ENCODE results near the gene FILIP1.

The FILIP1 gene

GRCh38 chr6:75292555-75292954 lies 201.0 kb downstream of the FILIP1 start:
- H3K4me3 ChIP-seq (ENCODE audit: control insufficient read depth, low read depth, low read length): no peak overlapping the region
- no peak for DNase-seq (ENCODE audit: low read depth)
- no peak for TF ChIP-seq CTCF (conservative IDR thresholded peaks at IDR 0.05; ENCODE audit: control insufficient read depth, insufficient read depth, low read depth, low read length)

- TF ChIP-seq CTCF (conservative IDR thresholded peaks at IDR 0.05; ENCODE audit: control insufficient read depth, insufficient read depth, low read depth, low read length): no peak
- H3K4me3 ChIP-seq (ENCODE audit: control insufficient read depth, low read depth, low read length): no peak overlapping the region
- DNase-seq (ENCODE audit: low read depth): no peak
These were observed 201.9 kb downstream of the FILIP1 start for GRCh38 chr6:75291744-75292143.

GRCh38 chr6:75291331-75291730 lies 202.3 kb downstream of the FILIP1 start:
- TF ChIP-seq CTCF (conservative IDR thresholded peaks at IDR 0.05; ENCODE audit: control insufficient read depth, insufficient read depth, low read depth, low read length): no peak
- no peak overlapping the region for H3K4me3 ChIP-seq (ENCODE audit: control insufficient read depth, low read depth, low read length)
- no peak for DNase-seq (ENCODE audit: low read depth)

- no peak overlapping the region for H3K4me3 ChIP-seq (ENCODE audit: control insufficient read depth, low read depth, low read length)
- no peak for DNase-seq (ENCODE audit: low read depth)
- no peak for TF ChIP-seq CTCF (conservative IDR thresholded peaks at IDR 0.05; ENCODE audit: control insufficient read depth, insufficient read depth, low read depth, low read length)
These were observed 203.3 kb downstream of the FILIP1 start for GRCh38 chr6:75290136-75290945.

GRCh38 chr6:75288023-75288422 lies 205.6 kb downstream of the FILIP1 start:
- DNase-seq (ENCODE audit: low read depth): no peak
- no peak overlapping the region for H3K4me3 ChIP-seq (ENCODE audit: control insufficient read depth, low read depth, low read length)
- TF ChIP-seq CTCF (conservative IDR thresholded peaks at IDR 0.05; ENCODE audit: control insufficient read depth, insufficient read depth, low read depth, low read length): no peak

- no peak for TF ChIP-seq CTCF (conservative IDR thresholded peaks at IDR 0.05; ENCODE audit: control insufficient read depth, insufficient read depth, low read depth, low read length)
- H3K4me3 ChIP-seq (ENCODE audit: control insufficient read depth, low read depth, low read length): no peak overlapping the region
- no peak for DNase-seq (ENCODE audit: low read depth)
These were observed 206.2 kb downstream of the FILIP1 start for GRCh38 chr6:75287424-75287823.
